Uterus (tissue), 2 donors: ENCODE measurements around the gene ACIN1.

ENCODE experiments used
- CTCF ChIP-seq, 4 experiments: fragments of 200-600 bp in 2 of 4; fragments of 450-650 bp in 2 of 4; sonication (generic) in 2 of 4; IDR thresholded peaks; one replicate each; pipeline ENCODE4 v1.5.1; 2016 to 2019; ENCODE audit warnings: antibody characterized with exemption in 4 of 4, mild to moderate bottlenecking in 2 of 4, moderate library complexity in 1 of 4
- POLR2A ChIP-seq, 2 donors: fragments of 450-650 bp; IDR thresholded peaks; one replicate each; pipeline ENCODE4 v1.6.1; 2016; ENCODE audit warnings: antibody characterized with exemption in 2 of 2, mild to moderate bottlenecking in 1 of 2, moderate library complexity in 1 of 2

GRCh38 chr14:23142826-23143225 is 47.9 kb upstream of the ACIN1 start:
- TF ChIP-seq CTCF (IDR thresholded peaks at IDR 0.05) = no peak
- TF ChIP-seq POLR2A (IDR thresholded peaks at IDR 0.05) = no peak
